ENCODE data around the gene TOP3A. TPM values are rescaled to one million over a fixed set of nuclear protein-coding genes. Genes with fewer than 3 reads are reported as not detected.

The TOP3A gene
- total RNA-seq, 1 experiment from 2014 or later = 73.7 TPM

DNA sequence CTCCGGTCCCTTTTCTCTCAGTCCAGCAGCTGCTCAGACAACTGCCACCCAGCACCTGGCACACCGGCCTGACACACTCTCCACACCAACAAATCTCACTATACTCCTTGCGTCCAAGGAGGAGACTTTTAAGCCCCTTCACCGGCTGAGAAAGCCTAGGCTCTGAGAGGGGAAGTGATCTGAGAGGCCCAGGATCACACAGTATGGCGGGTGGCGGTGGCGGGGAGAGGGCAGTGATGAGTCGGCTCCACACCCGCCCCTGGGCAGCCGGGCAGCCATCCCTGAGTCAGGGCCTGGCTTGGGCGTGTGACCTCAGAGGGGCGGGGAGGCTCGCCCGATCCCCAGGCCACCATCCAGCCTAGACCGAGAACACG lies 56.8 kb downstream of the TOP3A start:
- TF ChIP-seq CTCF (IDR thresholded peaks at IDR 0.05; ENCODE audit: insufficient read depth in 1 of 2, low read depth in 1 of 2, low read length in 1 of 2, severe bottlenecking in 1 of 2, unreplicated experiment in 1 of 2) = no peak
- Mint-ChIP-seq H3K27me3 (ENCODE audit: insufficient read depth, unreplicated experiment) (no peaks in the 10 kb centered on the region), H3K36me3 (ENCODE audit: insufficient read depth, unreplicated experiment) (peaks cover 52% of the 10 kb centered on the region), H3K4me1 (ENCODE audit: low read depth, unreplicated experiment) (peaks cover 4% of the 10 kb centered on the region), H3K4me3 (ENCODE audit: unreplicated experiment) (peak overlapping the region; percentile 95), H3K27ac (ENCODE audit: unreplicated experiment) (peak overlapping the region; percentile 81), H3K9me3 (ENCODE audit: unreplicated experiment) (no peaks in the 10 kb centered on the region)
- Histone ChIP-seq H3K27me3 (replicated peaks; ENCODE audit: control insufficient read depth, insufficient read depth, low read length) (no peaks in the 10 kb centered on the region), H3K9me3 (no peaks in the 10 kb centered on the region), H3K36me3 (ENCODE audit: control insufficient read depth, insufficient read depth, low read length) (peaks cover 3% of the 10 kb centered on the region), H3K4me3 (ENCODE audit: low read depth, low read length) (peak overlapping the region; percentile 91), H3K4me1 (peaks cover 31% of the 10 kb centered on the region)
- ChIA-PET CTCF (interaction anchor here (1.0 kb wide), 1 partner anchor 57 kb away, joined by 3 read pairs; the partner anchor contains the start of gene TOP3A), POLR2A (no interaction called here)
- intact Hi-C loops (cut with micrococcal nuclease; ENCODE audit: unreplicated experiment) = loop anchor here (1.0 to 5.0 kb wide), 2 partner anchors 10 to 76 kb away; partner anchors contain the start of gene ALKBH5
- DNase-seq = peak; percentile 77 to 83
- no TSS peak for BruUV-seq (replicated peaks)

DNA sequence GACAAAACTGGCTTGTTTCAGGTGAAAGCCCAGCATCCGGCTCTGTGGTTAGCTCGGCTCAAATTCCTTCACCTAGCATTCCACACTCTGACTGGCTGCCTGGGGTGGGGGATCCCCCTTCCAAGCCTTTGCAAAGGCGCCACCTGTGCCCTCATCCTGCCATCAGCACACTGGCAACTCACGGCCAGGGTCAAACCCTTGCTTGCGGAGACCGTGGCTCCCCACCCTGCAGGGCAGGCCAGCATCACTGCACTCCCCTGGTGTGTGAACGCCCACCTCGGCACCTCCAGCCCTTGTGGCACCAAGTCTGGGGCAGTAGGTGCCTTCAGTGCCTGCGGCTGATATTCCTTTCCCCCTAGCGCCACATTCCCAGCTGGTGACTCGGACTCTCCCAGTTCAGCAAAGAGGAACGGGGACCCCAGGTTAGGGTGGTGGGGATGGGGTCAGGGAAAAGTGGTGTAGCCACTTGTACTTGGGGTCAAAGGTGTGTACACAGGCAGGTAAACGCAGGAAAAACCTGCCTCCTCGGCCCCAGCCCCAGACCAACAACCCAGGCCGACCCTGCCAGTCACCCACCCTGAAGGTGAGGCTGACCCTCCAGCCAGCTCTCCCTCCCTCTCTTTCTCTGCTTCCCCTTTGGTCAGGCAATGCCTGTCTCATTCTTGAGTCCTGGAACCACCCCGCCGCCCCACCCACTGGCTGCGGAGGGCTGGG lies 57.4 kb downstream of the TOP3A start:
- Mint-ChIP-seq H3K27me3 (ENCODE audit: insufficient read depth, unreplicated experiment) (no peaks in the 10 kb centered on the region), H3K4me1 (ENCODE audit: low read depth, unreplicated experiment) (peaks cover 4% of the 10 kb centered on the region), H3K27ac (ENCODE audit: unreplicated experiment) (peak overlapping the region; percentile 81), H3K9me3 (ENCODE audit: unreplicated experiment) (no peaks in the 10 kb centered on the region), H3K36me3 (ENCODE audit: insufficient read depth, unreplicated experiment) (peaks cover 54% of the 10 kb centered on the region), H3K4me3 (ENCODE audit: unreplicated experiment) (peak overlapping the region; percentile 95)
- BruUV-seq (replicated peaks) = TSS peak; percentile 14
- H3K4me3 ChIP-seq (ENCODE audit: low read depth, low read length) = peak overlapping the region; percentile 91
- H3K9me3 ChIP-seq = no peaks in the 10 kb centered on the region
- ChIA-PET CTCF (interaction anchor here (1.0 kb wide), 1 partner anchor 57 kb away, joined by 3 read pairs; the partner anchor contains the start of gene TOP3A), POLR2A (no interaction called here)
- H3K4me1 ChIP-seq = peaks cover 31% of the 10 kb centered on the region
- H3K27me3 ChIP-seq (replicated peaks; ENCODE audit: control insufficient read depth, insufficient read depth, low read length) = no peaks in the 10 kb centered on the region
- intact Hi-C loops (cut with micrococcal nuclease; ENCODE audit: unreplicated experiment) = loop anchor here (5.0 kb wide), 1 partner anchor 75 kb away; the partner anchor contains the start of gene ALKBH5
- peaks cover 4% of the 10 kb centered on the region for H3K36me3 ChIP-seq (ENCODE audit: control insufficient read depth, insufficient read depth, low read length)
- DNase-seq = peak; percentile 61 to 67
- no peak for TF ChIP-seq CTCF (IDR thresholded peaks at IDR 0.05; ENCODE audit: insufficient read depth in 1 of 2, low read depth in 1 of 2, low read length in 1 of 2, severe bottlenecking in 1 of 2, unreplicated experiment in 1 of 2)

GRCh38 chr17:18256776-18257175 lies 58.0 kb downstream of the TOP3A start:
- BruUV-seq (replicated peaks) = no TSS peak
- Mint-ChIP-seq H3K27ac (ENCODE audit: unreplicated experiment) (peak overlapping the region; percentile 81), H3K4me1 (ENCODE audit: low read depth, unreplicated experiment) (peaks cover 4% of the 10 kb centered on the region), H3K4me3 (ENCODE audit: unreplicated experiment) (peak overlapping the region; percentile 95), H3K36me3 (ENCODE audit: insufficient read depth, unreplicated experiment) (peaks cover 56% of the 10 kb centered on the region), H3K9me3 (ENCODE audit: unreplicated experiment) (no peaks in the 10 kb centered on the region), H3K27me3 (ENCODE audit: insufficient read depth, unreplicated experiment) (no peaks in the 10 kb centered on the region)
- H3K9me3 ChIP-seq = no peaks in the 10 kb centered on the region
- no peak overlapping the region for H3K4me3 ChIP-seq (ENCODE audit: low read depth, low read length)
- intact Hi-C loops (cut with micrococcal nuclease; ENCODE audit: unreplicated experiment) = loop anchor here (5.0 kb wide), 1 partner anchor 74 kb away; the partner anchor contains the start of gene ALKBH5
- no peak for DNase-seq
- CTCF ChIA-PET = interaction anchor here (1.0 kb wide), 1 partner anchor 58 kb away, joined by 3 read pairs; the partner anchor contains the start of gene TOP3A
- no peak for TF ChIP-seq CTCF (IDR thresholded peaks at IDR 0.05; ENCODE audit: insufficient read depth in 1 of 2, low read depth in 1 of 2, low read length in 1 of 2, severe bottlenecking in 1 of 2, unreplicated experiment in 1 of 2)
- H3K36me3 ChIP-seq (ENCODE audit: control insufficient read depth, insufficient read depth, low read length) = peaks cover 5% of the 10 kb centered on the region
- H3K27me3 ChIP-seq (replicated peaks; ENCODE audit: control insufficient read depth, insufficient read depth, low read length) = no peaks in the 10 kb centered on the region
- peaks cover 25% of the 10 kb centered on the region for H3K4me1 ChIP-seq
- POLR2A ChIA-PET = no interaction called here

All from Caco-2 (cell line).